ENCODE data around the gene COL18A1. TPM values are rescaled to one million over a fixed set of nuclear protein-coding genes. Genes with fewer than 3 reads are reported as not detected.

Gene COL18A1
- polyA plus RNA-seq, 1 of the 3 experiments (the other 2 are of a cell fraction) = 118 TPM

DNA sequence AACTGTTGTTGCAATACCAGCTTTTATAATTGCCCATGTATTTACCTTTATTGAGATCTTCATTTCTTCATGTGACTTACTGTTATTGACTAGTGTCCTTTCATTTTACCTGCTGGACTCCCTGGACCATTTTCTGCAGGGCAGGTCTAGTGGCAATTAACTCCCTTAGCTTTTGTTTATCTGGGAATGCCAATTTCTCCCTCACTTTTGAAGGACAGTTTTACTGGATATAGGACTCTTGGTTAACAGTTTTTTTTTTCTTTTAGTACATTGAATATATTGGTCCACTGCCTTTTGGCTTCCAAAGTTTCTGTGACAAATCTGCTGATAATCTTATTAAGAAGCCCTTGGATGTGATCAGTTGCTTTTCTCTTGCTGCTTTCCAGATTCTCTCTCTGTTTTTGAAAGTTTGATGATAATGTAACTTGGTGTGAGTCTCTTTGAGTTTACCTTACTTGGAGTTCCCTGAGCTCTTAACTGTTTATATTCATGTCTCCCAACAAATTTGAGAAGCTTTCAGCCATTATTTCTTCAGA is 56.9 kb downstream of the COL18A1 start (continued):
- TF ChIP-seq, protein P1, sequence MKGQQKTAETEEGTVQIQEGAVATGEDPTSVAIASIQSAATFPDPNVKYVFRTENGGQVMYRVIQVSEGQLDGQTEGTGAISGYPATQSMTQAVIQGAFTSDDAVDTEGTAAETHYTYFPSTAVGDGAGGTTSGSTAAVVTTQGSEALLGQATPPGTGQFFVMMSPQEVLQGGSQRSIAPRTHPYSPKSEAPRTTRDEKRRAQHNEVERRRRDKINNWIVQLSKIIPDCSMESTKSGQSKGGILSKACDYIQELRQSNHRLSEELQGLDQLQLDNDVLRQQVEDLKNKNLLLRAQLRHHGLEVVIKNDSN (IDR thresholded peaks at IDR 0.05; ENCODE audit: borderline replicate concordance, low read depth) = no peak
- TF ChIP-seq CHD2 (IDR thresholded peaks at IDR 0.05; ENCODE audit: low read length, partially characterized antibody) (no peak), YY1 (IDR thresholded peaks at IDR 0.05; ENCODE audit: low read depth) (no peak)
- TF ChIP-seq, protein P2, sequence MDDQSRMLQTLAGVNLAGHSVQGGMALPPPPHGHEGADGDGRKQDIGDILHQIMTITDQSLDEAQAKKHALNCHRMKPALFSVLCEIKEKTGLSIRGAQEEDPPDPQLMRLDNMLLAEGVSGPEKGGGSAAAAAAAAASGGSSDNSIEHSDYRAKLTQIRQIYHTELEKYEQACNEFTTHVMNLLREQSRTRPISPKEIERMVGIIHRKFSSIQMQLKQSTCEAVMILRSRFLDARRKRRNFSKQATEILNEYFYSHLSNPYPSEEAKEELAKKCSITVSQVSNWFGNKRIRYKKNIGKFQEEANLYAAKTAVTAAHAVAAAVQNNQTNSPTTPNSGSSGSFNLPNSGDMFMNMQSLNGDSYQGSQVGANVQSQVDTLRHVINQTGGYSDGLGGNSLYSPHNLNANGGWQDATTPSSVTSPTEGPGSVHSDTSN (IDR thresholded peaks at IDR 0.05) = no peak

DNA sequence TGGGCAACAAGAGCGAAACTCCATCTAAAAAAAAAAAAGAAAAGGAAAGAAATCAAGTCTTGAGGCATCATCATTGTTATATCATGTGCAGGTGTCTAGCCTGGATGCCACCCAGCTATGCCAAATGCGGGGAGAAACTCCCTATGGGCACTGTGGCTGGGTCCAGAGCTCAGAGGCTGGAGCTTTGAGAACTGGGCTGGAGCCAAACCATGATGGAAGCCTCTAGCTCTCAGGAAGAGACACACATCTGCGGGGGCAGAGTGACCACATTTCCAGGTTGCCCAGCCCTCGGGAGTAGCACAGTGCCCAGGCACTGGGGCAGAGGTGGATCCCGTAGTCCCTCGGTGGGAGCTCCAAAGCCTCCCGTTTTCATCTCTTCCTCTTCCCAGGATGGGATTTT is 58.9 kb downstream of the COL18A1 start:
- Histone ChIP-seq H2AFZ (ENCODE audit: low read depth) (no peak overlapping the region), H3K9me3 (no peaks in the 10 kb centered on the region), H3K27me3 (ENCODE audit: insufficient read depth) (no peaks in the 10 kb centered on the region), H3K9ac (no peak overlapping the region), H3K27ac (ENCODE audit: low read depth in 2 of 2, low read length in 1 of 2) (no peak overlapping the region), H3K4me1 (ENCODE audit: control insufficient read depth in 1 of 2, insufficient read depth in 2 of 2, low read depth in 1 of 2, low read length in 1 of 2) (peaks cover 0 to 32% of the 10 kb centered on the region in 2 experiments; a peak in 1 of 4 replicates), H3K4me3 (ENCODE audit: low read depth in 2 of 2, low read length in 1 of 2) (no peak overlapping the region), H3K4me2 (no peak overlapping the region), H3K36me3 (replicated peaks in 1 of 2; ENCODE audit: control insufficient read depth in 1 of 2, insufficient read depth in 2 of 2, low read length in 1 of 2) (peaks cover 0 to 3% of the 10 kb centered on the region in 2 experiments), H3K9me2 (no peaks in the 10 kb centered on the region), H3F3A (replicated peaks; ENCODE audit: insufficient read depth) (no peaks in the 10 kb centered on the region), H4K20me1 (ENCODE audit: insufficient read depth) (peaks cover 45% of the 10 kb centered on the region), H3K79me2 (ENCODE audit: insufficient read depth) (peaks cover 86% of the 10 kb centered on the region)
- ChIA-PET POLR2A (no interaction called here), CTCF (interaction anchor here (1.2 to 1.9 kb wide), 2 partner anchors 14 to 171 kb away, joined by 5 to 9 read pairs; no protein-coding TSS in a partner anchor)
- no peak for DNase-seq
- TF ChIP-seq RXRA (IDR thresholded peaks at IDR 0.05; ENCODE audit: borderline replicate concordance, low read depth) (no peak), EP300 (IDR thresholded peaks at IDR 0.05; ENCODE audit: borderline replicate concordance in 1 of 2, low read depth in 1 of 2, low read length in 1 of 2) (no peak), TAF1 (IDR thresholded peaks at IDR 0.05; ENCODE audit: borderline replicate concordance, low read depth, low read length) (no peak), NRF1 (IDR thresholded peaks at IDR 0.05; ENCODE audit: low read depth, low read length) (no peak), JUND (IDR thresholded peaks at IDR 0.05) (no peak)
- TF ChIP-seq, protein P3, sequence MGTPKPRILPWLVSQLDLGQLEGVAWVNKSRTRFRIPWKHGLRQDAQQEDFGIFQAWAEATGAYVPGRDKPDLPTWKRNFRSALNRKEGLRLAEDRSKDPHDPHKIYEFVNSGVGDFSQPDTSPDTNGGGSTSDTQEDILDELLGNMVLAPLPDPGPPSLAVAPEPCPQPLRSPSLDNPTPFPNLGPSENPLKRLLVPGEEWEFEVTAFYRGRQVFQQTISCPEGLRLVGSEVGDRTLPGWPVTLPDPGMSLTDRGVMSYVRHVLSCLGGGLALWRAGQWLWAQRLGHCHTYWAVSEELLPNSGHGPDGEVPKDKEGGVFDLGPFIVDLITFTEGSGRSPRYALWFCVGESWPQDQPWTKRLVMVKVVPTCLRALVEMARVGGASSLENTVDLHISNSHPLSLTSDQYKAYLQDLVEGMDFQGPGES (IDR thresholded peaks at IDR 0.05; ENCODE audit: low read depth, low read length) = no peak
- WGBS (ENCODE audit: low lambda C conversion rate) = 86% methylated on average over 5 of the region's 7 CpGs

DNA sequence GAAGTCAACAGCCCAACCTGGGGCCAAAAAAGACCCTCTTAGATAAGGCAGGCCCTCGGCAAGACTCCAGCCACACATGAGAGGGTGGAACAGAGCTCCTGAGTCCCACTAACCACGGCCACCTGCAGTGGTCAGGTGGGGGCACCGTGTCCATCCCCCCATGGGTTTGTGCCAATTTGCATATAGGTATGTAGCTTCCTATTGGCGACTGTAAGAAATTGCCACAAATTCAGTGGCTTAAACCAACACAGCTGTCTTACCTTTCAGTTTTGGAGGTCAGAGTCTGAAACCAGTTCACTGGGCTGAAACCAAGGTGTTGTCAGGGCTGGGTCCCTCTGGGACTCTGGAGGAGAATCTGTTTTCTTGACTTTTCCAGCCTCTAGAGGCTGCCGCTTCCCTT is 59.3 kb downstream of the COL18A1 start:
- H3K27ac ChIP-seq (ENCODE audit: low read depth in 2 of 2, low read length in 1 of 2) = no peak overlapping the region
- 80% methylated on average over 4 of the region's 5 CpGs for WGBS (ENCODE audit: low lambda C conversion rate)
- H3K79me2 ChIP-seq (ENCODE audit: insufficient read depth) = peaks cover 90% of the 10 kb centered on the region
- CTCF ChIA-PET = interaction anchor here (0.7 to 1.9 kb wide), 2 partner anchors 14 to 25 kb away, joined by 3 to 9 read pairs; no protein-coding TSS in a partner anchor
- H3K4me1 ChIP-seq (ENCODE audit: control insufficient read depth in 1 of 2, insufficient read depth in 2 of 2, low read depth in 1 of 2, low read length in 1 of 2) = peaks cover 0 to 32% of the 10 kb centered on the region in 2 experiments; a peak in 1 of 4 replicates
- POLR2A ChIA-PET = no interaction called here
- DNase-seq = no peak
- no peaks in the 10 kb centered on the region for H3K9me2 ChIP-seq
- peaks cover under 1 to 7% of the 10 kb centered on the region in 2 experiments for H3K36me3 ChIP-seq (replicated peaks in 1 of 2; ENCODE audit: control insufficient read depth in 1 of 2, insufficient read depth in 2 of 2, low read length in 1 of 2)
- peaks cover 45% of the 10 kb centered on the region for H4K20me1 ChIP-seq (ENCODE audit: insufficient read depth)
- no peak overlapping the region for H3K4me3 ChIP-seq (ENCODE audit: low read depth in 2 of 2, low read length in 1 of 2)
- H3K4me2 ChIP-seq = no peak overlapping the region
- no peaks in the 10 kb centered on the region for H3K9me3 ChIP-seq
- no peak overlapping the region for H2AFZ ChIP-seq (ENCODE audit: low read depth)
- no peak for TF ChIP-seq TAF1 (IDR thresholded peaks at IDR 0.05; ENCODE audit: borderline replicate concordance, low read depth, low read length)
- TF ChIP-seq RFX5 (IDR thresholded peaks at IDR 0.05; ENCODE audit: low read length) = no peak
- TF ChIP-seq, protein P4, sequence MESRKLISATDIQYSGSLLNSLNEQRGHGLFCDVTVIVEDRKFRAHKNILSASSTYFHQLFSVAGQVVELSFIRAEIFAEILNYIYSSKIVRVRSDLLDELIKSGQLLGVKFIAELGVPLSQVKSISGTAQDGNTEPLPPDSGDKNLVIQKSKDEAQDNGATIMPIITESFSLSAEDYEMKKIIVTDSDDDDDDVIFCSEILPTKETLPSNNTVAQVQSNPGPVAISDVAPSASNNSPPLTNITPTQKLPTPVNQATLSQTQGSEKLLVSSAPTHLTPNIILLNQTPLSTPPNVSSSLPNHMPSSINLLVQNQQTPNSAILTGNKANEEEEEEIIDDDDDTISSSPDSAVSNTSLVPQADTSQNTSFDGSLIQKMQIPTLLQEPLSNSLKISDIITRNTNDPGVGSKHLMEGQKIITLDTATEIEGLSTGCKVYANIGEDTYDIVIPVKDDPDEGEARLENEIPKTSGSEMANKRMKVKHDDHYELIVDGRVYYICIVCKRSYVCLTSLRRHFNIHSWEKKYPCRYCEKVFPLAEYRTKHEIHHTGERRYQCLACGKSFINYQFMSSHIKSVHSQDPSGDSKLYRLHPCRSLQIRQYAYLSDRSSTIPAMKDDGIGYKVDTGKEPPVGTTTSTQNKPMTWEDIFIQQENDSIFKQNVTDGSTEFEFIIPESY (IDR thresholded peaks at IDR 0.05; ENCODE audit: borderline replicate concordance, low read depth) = no peak
- TF ChIP-seq, protein P5, sequence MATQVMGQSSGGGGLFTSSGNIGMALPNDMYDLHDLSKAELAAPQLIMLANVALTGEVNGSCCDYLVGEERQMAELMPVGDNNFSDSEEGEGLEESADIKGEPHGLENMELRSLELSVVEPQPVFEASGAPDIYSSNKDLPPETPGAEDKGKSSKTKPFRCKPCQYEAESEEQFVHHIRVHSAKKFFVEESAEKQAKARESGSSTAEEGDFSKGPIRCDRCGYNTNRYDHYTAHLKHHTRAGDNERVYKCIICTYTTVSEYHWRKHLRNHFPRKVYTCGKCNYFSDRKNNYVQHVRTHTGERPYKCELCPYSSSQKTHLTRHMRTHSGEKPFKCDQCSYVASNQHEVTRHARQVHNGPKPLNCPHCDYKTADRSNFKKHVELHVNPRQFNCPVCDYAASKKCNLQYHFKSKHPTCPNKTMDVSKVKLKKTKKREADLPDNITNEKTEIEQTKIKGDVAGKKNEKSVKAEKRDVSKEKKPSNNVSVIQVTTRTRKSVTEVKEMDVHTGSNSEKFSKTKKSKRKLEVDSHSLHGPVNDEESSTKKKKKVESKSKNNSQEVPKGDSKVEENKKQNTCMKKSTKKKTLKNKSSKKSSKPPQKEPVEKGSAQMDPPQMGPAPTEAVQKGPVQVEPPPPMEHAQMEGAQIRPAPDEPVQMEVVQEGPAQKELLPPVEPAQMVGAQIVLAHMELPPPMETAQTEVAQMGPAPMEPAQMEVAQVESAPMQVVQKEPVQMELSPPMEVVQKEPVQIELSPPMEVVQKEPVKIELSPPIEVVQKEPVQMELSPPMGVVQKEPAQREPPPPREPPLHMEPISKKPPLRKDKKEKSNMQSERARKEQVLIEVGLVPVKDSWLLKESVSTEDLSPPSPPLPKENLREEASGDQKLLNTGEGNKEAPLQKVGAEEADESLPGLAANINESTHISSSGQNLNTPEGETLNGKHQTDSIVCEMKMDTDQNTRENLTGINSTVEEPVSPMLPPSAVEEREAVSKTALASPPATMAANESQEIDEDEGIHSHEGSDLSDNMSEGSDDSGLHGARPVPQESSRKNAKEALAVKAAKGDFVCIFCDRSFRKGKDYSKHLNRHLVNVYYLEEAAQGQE (IDR thresholded peaks at IDR 0.05; ENCODE audit: low read depth, low read length) = no peak
- no peak overlapping the region for H3K9ac ChIP-seq
- no peaks in the 10 kb centered on the region for H3F3A ChIP-seq (replicated peaks; ENCODE audit: insufficient read depth)
- H3K27me3 ChIP-seq (ENCODE audit: insufficient read depth) = no peaks in the 10 kb centered on the region
